ENCODE measurements around the gene ERFL. TPM values are rescaled to one million over a fixed set of nuclear protein-coding genes. Genes with fewer than 3 reads are reported as not detected.
"Not testable (repeated sequence)": the region's sequence is repeated elsewhere in the genome, so short reads cannot be mapped to it uniquely, and the experiment has no call there.

Gene ERFL
- total RNA-seq, 1 donor from 2014 or later: not detected

DNA sequence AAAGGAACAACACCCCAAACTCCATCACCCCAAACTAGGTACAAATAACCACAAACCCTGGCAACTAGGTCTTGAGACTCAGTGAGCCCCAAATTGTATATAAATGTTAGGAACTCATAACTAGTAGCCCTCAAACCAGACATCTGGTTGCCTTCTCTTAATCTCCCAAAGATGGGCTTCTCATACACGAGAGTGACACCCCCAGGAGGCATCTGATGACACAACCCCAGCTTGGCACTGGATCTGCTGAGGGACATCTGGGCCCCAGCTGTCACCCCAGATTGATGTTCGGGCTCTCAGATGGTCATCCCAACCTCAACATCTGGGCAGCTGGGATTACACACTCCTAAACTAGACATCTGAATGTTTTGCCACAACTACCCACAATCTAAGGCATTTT lies 16.1 kb upstream of the ERFL start:
- no peak for DNase-seq (ENCODE audit: low read depth)

DNA sequence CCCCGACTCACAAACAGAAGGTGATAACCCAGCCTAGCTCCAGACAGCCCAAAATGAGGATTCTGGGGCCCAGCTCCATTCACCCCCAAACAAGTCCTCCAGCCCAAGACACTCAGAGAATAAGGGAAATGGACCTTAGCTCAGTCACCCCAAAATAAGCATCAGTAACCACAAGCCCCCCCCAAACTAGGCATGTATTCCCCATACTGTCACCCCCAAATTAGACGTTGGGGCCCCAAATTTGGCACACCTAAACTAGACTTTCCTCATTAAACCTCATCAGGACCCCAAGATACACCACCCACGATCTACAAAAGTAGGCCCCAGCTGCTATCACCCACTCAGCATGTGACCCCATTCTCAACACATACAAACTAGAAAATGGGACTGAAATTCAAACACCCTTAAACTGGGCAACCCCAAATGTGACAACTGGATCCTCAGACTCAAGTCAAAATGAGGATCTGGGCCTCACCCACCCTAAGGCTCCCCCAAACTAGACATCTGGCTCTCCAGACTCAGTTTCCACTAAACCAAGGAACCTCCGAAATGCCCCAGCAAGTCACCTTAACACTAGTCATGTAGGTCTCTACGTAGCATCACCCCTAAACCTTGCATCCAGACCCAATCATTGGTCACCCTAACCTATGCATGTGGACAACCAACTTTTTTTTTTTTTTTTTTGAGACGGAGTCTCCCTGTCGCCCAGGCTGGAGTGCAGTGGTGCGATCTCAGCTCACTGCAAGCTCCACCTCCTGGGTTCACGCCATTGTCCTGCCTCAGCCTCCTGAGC lies 13.4 kb upstream of the ERFL start:
- DNase-seq (ENCODE audit: low read depth): no peak

DNA sequence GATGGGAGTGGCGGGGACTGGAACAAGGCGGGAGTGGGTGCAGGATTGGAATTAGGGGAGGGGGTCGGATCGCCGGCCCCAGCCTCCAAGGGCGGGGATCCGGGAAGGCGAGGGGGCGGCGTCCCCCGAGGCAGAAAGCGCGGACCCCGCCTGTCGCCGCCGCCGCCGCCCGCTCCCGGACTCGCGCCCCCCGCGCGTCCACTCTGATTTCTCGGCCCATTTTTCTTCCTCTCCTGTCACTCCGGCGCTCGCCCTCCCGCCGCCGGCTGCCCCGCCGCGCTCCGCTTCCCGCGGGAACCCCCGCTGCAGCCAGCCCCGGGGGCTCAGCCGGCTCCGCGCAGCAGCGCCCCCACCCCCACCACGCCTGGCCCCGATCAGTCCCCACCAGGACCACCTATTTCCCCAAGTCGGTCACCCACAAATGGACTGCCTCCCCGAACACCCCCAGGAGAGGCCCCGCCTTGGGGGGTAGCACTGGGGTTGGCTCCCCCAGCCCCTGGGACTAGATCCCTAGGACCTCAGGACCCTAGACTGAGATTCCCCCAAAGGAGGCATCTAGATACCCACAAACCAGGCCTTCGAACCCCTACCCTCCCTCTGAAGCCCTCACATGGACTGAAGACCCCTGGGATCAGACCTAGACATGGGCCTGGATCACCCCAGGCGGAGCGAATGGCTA lies 12.6 kb upstream of the ERFL start:
- no peak for DNase-seq (ENCODE audit: low read depth)

DNA sequence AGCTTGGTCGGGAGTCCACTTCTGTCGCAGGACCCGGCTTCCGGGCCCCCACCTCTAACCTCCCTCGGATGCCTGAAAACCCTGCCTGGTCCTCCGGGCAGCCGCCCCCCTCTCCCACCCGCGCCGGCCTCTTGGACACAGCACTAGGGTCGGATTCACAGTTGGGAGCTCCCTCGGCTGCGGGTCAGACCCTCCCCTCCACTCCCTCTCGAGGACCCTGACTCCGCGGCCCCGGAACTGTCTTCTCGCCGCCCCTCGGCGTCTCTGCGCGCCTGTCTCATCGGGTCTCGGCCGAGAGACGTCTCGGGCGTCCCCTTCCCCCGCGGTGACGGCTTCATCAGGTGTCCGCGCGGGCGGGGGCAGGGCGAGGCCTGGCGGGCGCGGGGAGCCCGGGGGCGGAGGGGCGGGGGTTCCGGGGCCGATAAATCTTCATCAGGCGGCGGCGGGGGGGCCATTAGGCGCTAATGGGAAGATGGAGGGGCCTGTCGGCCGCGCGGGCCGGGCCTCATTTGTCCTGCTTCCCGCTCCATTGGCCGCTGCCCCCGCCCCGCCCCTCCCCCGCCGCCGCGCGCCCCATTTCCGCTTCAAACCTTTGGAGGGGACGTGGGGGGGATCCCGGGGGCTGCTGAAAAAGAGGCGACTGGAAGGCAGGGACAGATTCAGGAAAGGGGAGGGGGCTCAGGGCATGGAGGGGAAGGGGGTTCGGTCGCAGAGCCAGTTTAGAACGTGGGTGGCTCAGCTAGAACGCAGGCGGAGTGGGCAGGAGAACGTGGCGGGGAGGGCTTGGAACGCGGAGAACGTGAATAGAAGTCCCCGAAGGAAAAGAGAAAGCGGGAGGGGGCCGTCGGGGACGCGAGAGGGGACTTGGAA lies 11.8 kb upstream of the ERFL start:
- DNase-seq (ENCODE audit: low read depth): no peak

DNA sequence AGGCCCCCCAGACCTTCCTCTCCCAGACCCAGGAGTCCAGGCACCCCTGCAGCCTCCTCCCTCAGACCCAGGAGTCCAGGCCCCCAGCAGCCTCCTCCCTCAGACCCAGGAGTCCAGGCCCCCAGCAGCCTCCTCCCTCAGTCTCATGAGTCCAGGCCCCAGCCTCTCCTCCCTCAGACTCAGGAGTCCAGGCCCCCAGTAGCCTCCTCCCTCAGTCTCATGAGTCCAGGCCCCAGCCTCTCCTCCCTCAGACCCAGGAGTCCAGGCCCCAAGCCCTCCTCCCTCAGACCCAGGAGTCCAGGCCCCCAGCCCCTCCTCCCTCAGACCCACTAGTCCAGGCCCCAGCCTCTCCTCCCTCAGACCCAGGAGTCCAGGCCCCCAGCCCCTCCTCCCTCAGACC lies 11.0 kb upstream of the ERFL start:
- DNase-seq (ENCODE audit: low read depth): not testable (repeated sequence)

DNA sequence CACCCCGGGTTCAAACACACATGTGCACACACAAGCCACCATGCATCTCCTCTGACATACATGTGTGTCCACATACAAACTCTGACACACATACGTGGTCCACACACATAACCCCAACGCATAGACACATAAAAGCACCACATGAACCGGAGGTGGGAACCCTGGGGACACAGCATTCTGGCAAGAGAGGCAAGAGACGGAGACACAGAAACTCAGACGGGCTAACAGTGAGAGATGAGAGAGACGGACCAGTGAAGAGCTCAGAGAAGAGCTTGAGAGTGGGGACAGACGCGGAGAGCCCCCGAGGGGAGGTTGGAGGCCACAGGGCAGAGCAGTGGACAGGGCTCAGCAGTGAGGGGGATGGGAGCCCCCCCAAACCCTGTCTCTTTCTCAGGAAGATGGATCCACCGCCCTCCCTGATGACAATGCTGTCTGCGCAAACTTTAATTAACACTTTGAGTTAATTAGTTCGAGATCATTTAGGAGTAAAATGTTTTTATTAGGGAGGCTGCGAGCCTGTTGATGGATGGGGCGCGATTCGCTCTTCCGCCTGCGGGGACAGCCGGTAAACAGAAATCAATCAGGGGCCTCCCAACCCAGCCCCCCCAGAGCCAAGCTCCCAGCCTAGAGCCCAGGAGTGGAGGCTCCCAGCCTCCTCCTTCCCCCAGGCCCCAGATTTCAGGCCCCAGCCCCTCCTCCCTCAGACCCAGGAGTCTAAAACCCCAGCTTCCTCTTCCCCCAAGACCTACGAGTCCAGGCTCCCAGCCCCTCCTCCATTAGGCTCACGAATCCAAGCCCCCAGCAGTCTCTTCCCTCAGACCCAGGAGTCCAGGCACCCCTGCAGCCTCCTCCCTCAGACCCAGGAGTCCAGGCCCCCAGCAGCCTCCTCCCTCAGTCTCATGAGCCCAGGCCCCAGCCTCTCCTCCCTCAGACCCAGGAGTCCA lies 9.5 kb upstream of the ERFL start:
- DNase-seq (ENCODE audit: low read depth): no peak

DNA sequence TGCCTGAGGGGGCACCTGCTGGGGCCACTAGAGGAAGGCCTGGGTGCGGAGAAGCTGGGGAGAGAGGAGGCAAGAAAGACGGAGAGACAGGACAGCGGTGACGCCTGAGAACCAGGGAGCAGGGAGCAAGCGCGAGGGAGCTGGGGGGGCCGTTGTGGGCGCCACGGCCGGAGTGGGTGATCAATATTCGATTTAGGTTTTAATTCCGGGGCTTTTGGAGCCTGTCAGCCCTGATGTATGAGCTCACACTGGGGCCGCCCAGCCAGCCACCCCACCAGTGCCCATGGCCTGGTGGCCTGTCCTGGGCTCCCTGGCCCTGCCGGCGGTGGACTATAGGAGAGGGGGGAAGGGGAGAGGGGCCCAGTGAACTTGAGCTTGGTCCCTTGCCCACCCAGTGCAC lies 8.7 kb upstream of the ERFL start:
- DNase-seq (ENCODE audit: low read depth): no peak

DNA sequence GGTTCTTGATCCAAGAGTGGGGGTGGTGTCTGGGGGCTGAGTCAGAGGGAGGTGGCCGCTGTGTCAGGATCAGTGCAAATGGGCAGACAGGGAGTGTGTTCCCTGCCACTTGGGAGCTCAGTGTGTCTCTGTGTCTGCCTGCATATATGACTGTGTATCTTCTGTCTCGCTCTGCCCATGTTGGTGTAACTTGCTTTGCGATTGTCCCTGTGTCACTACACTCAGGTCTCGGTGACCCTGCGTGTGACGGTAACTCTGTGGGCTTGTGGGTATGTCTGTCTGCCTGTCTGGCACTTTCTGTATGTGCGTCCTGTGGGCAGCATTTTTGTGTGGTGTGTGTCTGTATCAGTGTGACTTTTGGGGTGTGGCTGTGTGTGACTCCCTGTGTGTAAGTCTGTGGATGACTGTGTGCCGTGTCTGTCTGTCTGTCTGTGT lies 8.2 kb upstream of the ERFL start:
- DNase-seq (ENCODE audit: low read depth): no peak

DNA sequence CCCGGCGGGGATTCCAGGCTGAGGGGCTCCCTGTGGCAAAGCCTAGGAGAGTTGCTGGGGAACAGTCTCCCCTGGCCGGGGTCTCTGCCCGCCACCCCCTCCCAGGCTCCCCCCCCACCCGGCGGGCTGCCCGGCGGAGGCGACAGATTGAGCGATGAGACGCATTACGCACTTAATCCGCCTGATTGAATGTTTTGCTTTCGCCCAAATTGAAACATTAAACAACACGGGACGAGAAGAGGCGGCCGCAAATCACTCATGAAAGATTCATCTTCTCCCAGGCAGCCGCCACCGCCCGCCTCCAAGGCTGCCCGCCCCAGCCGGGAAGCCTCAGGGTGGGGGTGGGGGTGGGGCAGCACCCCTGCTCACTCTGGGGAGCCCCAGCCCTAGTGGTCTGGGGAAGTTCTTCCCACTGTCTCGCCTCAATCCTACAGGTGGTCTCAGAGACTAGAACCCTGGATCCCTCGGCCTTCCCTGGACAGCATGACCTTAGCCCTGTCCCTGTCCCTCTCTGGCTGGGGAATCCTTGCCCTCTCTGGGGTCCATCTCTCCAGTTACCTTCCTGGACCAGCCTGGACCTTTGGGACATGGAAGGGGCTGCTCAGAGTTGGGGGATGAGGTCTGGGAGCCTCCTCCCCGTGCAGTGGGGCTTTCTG lies 7.6 kb upstream of the ERFL start:
- DNase-seq (ENCODE audit: low read depth): no peak

DNA sequence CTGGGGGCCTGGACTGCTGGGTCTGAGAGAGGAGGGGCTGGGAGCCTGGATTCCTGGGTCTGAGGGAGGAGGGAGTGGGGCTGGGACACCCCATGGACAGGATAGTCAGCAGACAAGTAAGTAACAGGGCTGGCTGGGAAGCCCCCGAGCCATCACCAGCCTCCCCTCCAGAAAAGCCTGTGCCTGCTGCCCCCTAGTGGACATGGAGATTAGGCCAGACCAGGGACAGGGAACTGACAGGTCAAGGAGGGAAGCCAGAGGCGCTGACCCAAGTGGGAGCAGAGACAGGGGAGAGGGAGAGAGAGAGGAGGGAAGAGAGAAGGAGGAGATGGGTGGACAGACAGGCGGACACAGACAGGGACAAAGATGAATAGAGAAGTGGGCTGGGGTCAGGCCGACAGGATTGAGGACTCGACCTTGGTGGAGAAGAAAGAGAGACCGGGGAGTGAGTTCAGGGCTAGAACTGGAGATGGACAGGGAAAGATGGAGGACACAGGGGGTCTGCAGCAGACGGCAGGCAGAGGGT lies 6.7 kb upstream of the ERFL start:
- DNase-seq (ENCODE audit: low read depth): peak; percentile 77

DNA sequence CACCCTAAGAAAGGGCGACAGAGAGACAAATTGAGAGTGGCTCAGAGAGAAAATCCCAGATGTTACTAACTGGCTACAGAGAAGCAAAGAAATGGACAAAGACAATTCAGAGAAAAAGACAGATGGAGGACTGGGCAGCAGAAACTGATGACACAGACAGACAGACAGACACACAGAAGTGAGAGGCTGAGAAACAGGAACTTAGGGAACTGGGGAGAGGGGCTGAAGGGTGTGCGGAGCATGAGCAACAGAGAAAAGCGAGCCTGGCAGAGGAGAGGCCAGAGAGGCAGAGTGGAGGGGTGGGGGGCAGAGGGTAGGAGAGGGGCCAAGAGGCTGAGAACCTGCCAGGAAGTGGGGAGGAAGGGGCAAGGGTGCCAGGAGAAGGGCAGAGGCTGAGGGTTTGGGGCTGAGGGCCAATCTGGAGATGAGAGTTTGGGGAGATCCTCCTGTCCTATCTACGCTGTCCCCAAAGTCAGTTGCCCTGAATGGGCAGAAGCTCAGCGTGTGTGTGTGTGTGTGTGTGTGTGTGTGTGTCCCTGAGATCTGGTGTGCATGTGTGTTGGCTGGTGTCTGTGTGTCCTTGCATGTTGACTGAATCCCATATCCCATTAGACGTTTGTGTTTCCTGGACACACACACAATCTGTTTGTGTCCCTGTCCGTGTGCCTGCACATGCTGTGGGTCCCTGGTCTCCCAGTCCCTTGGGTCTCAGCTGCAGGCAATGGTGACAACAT lies 5.6 kb upstream of the ERFL start:
- no peak for DNase-seq (ENCODE audit: low read depth)

DNA sequence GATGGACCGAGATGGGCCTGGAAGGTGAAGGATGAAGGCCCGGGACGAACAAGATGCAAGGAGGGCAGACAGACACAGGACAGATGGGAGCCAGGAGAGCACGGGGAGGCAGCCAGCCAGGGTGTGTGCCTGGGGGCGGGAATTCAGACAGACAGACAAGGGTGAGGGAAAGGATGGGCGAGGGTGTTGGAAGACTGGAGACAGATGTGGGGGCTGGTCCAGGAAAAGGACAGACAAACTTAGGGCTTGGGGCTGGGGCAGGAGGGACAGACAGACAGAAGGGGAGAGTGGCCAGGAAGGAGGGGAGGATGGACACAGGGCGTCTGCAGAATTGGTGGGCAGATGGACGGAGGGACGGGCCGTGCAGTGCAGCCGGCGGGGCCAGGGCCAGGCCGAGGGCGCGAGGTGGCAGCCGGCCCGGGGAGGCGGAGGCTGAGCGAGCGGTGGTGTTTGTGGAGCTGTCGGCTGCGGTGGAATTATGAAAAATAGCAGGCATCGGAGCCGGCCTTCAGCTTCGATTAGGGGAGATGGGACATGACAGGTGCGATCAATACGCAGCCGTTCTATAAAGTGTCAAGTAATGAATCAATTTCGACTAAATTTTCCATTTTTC lies 4.6 kb upstream of the ERFL start:
- DNase-seq (ENCODE audit: low read depth): no peak

DNA sequence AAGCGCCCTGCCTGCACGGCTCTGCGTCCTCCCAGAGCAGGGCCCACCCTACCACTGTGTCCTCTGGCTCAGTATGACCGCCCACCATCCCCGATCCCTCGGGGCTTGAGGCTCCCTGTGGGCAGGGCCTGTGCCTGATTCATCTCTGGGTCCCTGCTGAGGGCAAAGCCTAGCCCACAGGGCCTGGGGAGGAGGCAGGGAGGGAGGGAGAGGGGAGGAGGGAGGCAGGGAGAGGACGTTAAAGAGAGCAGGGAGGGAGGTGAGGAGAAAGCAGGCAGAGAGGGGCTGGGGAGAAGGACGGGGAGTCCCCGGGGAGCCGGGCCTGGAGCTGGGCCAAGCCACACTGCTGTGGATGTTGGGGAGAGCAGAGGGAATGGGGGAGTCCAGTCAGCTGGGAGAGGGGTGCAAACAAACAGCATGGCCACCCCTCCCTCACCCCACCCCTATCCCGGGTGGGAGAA lies 4.0 kb upstream of the ERFL start:
- no peak for DNase-seq (ENCODE audit: low read depth)

DNA sequence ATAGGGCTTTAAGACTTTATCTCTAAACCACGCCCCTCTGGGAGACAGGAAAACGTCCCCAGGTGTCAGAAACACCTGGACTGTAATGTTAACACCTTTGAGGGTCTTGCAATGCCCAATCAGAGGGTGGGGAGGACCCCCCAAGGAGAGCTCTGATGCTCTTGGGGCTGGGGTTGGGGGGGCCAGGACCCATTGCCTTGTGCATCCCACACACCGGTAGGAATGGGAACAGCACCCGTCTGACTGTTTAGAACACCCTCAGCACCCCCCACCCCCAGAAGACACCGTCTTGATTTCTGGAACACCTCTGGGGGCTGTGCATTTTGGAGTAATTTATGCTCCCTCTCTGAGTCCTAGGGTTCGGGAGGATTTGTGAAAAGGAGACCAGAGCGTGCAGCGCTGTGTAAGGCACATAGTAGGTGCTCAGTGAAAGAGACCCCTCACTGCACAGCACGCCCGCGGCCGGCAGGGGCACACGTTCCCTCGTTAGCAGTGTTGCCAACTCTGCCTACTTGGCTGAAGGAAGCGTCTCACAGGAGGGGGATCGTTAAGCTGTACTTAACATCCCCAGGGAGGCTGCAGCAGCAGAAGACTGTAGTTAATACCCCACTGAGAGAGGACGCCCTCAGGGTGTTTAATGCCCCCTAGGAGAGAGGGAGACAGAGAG lies 2.8 kb upstream of the ERFL start:
- DNase-seq (ENCODE audit: low read depth): no peak

DNA sequence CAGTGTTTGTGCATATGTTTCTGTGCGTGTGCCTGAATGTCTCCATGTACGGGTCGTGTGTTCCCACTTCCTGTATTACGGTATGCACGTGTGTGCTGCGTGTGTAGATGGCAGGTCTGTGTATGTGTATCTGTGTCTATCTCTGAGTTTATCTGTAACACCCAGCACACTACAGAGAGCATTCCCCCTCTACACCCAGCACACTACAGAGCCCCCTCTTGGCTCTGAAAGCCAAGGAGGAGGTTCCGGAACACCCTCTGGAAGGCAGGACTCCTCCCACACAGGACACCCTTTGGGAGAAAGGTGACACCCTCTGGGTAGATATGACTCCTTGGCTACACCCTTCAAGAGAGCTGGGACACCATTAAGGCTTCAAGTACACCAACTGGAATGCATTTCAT lies 2.1 kb upstream of the ERFL start:
- no peak for DNase-seq (ENCODE audit: low read depth)

DNA sequence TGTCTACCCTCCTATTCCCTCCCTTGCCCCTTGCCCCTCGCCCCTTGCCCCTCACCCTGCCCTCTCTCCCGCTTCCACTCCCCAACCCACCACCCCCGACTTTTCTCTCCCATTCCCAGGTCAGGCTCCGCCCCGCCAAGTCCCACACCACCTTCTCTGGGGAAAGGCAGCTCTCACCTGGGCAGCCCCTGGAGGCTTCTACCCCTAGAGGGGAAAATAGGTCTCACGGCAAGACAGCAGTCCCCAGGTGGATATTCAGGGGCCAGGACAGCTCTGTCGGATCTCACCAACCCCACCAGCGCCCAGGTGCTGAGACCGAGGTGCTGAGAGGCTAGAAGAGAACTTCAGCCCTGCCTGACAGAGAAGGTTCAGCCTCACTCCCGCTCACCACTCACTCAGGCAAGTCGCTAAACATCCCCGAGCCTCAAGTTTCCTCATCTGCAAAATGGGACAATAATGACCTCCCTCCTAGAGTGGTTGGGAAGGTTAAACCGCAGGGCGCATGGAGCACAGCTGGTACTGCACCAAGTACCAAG lies 1.4 kb upstream of the ERFL start:
- no peak for DNase-seq (ENCODE audit: low read depth)

DNA sequence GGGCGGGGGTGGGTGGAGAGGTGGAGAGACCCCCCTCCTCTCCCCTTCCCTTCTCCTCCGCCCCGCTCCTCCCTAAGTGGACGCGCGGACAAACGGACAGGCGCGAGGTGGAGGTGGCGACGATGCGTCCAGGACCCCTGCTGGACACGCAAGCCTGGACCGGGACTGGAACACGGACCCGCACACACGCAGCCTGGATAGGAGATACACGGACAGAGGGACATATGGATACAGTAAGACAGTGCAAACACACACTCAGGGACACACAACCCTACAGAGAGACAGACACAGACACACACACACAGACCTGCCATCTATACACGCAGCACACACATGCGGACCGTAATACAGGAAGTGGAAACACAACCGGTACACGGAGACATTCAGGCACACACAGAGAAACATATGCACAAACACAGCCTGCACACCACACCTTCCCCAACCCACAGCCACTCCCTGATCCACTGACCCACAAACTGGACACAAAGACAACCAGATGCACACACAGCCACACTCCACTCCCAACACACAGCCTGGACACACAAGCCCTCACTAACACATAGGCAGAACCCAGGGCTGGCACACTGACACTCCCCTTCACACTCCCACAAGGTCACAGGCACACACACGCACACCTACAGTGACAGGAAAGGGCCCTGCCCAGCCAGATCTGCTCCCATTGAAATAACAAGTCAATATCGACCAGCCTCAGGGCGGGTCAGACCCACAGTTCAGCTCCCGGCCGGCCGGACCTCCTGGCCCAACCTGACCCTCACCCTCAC lies 696 bp upstream of the ERFL start:
- no peak for DNase-seq (ENCODE audit: low read depth)

Measured in myocyte (in vitro differentiated cells).